ENCODE results near the gene MVD. TPM values are rescaled to one million over a fixed set of nuclear protein-coding genes. Genes with fewer than 3 reads are reported as not detected.

The MVD gene
- total and polyA plus RNA-seq, 2 donors (not counting 1 experiment from before 2014, with no cell fraction given) = 35.9 to 204 TPM

GRCh38 chr16:88677721-88678120 lies 14.8 kb upstream of the MVD start:
- Histone ChIP-seq H3K27ac (ENCODE audit: insufficient read depth, low read length) (no peak overlapping the region), H3K9ac (ENCODE audit: insufficient read depth, low read length) (no peak overlapping the region), H3K4me2 (ENCODE audit: extremely low read depth, insufficient read depth, low read length) (no peak overlapping the region), H3K36me3 (ENCODE audit: control insufficient read depth, insufficient read depth, low read length) (no peaks in the 10 kb centered on the region), H3K9me3 (ENCODE audit: control insufficient read depth, insufficient read depth, low read depth, low read length) (no peaks in the 10 kb centered on the region), H3K4me3 (replicated peaks in 1 of 4; ENCODE audit: control extremely low read depth in 1 of 4, insufficient read depth in 1 of 4, low read depth in 3 of 4, low read length in 4 of 4) (no peak overlapping the region), H3K27me3 (ENCODE audit: control insufficient read depth, insufficient read depth, low read length) (peaks cover 4% of the 10 kb centered on the region), H2AFZ (ENCODE audit: low read length) (no peak overlapping the region), H3K79me2 (ENCODE audit: control insufficient read depth, insufficient read depth, low read length) (no peaks in the 10 kb centered on the region), H3K4me1 (ENCODE audit: control insufficient read depth, extremely low read depth, insufficient read depth, low read length) (no peaks in the 10 kb centered on the region), H4K20me1 (ENCODE audit: control insufficient read depth, extremely low read depth, insufficient read depth, low read length) (no peaks in the 10 kb centered on the region)
- DNase-seq (ENCODE audit: low read depth in 2 of 2) = no peak
- TF ChIP-seq CTCF (conservative IDR thresholded peaks at IDR 0.05 in 1 of 2, IDR thresholded peaks at IDR 0.05 in 1 of 2; ENCODE audit: low read depth in 1 of 2, low read length in 2 of 2) = no peak
- no peak for TF ChIP-seq EZH2 (IDR thresholded peaks at IDR 0.05; ENCODE audit: low read length, missing control alignments)

- H3K9me3 ChIP-seq (ENCODE audit: control insufficient read depth, insufficient read depth, low read depth, low read length) = no peaks in the 10 kb centered on the region
- H3K4me1 ChIP-seq (ENCODE audit: control insufficient read depth, extremely low read depth, insufficient read depth, low read length) = no peaks in the 10 kb centered on the region
- peaks cover 4% of the 10 kb centered on the region for H3K27me3 ChIP-seq (ENCODE audit: control insufficient read depth, insufficient read depth, low read length)
- no peak overlapping the region for H3K9ac ChIP-seq (ENCODE audit: insufficient read depth, low read length)
- peaks cover 2% of the 10 kb centered on the region for H3K36me3 ChIP-seq (ENCODE audit: control insufficient read depth, insufficient read depth, low read length)
- no peaks in the 10 kb centered on the region for H4K20me1 ChIP-seq (ENCODE audit: control insufficient read depth, extremely low read depth, insufficient read depth, low read length)
- H2AFZ ChIP-seq (ENCODE audit: low read length) = no peak overlapping the region
- no peak for DNase-seq (ENCODE audit: low read depth in 2 of 2)
- H3K27ac ChIP-seq (ENCODE audit: insufficient read depth, low read length) = no peak overlapping the region
- H3K4me3 ChIP-seq (replicated peaks in 1 of 4; ENCODE audit: control extremely low read depth in 1 of 4, insufficient read depth in 1 of 4, low read depth in 3 of 4, low read length in 4 of 4) = no peak overlapping the region
- no peak for TF ChIP-seq EZH2 (IDR thresholded peaks at IDR 0.05; ENCODE audit: low read length, missing control alignments)
- TF ChIP-seq CTCF (conservative IDR thresholded peaks at IDR 0.05 in 1 of 2, IDR thresholded peaks at IDR 0.05 in 1 of 2; ENCODE audit: low read depth in 1 of 2, low read length in 2 of 2) = no peak
- no peak overlapping the region for H3K4me2 ChIP-seq (ENCODE audit: extremely low read depth, insufficient read depth, low read length)
- no peaks in the 10 kb centered on the region for H3K79me2 ChIP-seq (ENCODE audit: control insufficient read depth, insufficient read depth, low read length)
Observed at GRCh38 chr16:88676502-88677242, 13.8 kb upstream of the MVD start.

- Histone ChIP-seq H3K27me3 (ENCODE audit: control insufficient read depth, insufficient read depth, low read length) (peaks cover 4% of the 10 kb centered on the region), H3K36me3 (ENCODE audit: control insufficient read depth, insufficient read depth, low read length) (peaks cover 2% of the 10 kb centered on the region), H3K4me1 (ENCODE audit: control insufficient read depth, extremely low read depth, insufficient read depth, low read length) (no peaks in the 10 kb centered on the region), H3K79me2 (ENCODE audit: control insufficient read depth, insufficient read depth, low read length) (no peaks in the 10 kb centered on the region), H3K4me3 (replicated peaks in 1 of 4; ENCODE audit: control extremely low read depth in 1 of 4, insufficient read depth in 1 of 4, low read depth in 3 of 4, low read length in 4 of 4) (no peak overlapping the region), H3K27ac (ENCODE audit: insufficient read depth, low read length) (no peak overlapping the region), H3K9me3 (ENCODE audit: control insufficient read depth, insufficient read depth, low read depth, low read length) (no peaks in the 10 kb centered on the region), H4K20me1 (ENCODE audit: control insufficient read depth, extremely low read depth, insufficient read depth, low read length) (no peaks in the 10 kb centered on the region), H3K4me2 (ENCODE audit: extremely low read depth, insufficient read depth, low read length) (no peak overlapping the region), H2AFZ (ENCODE audit: low read length) (no peak overlapping the region), H3K9ac (ENCODE audit: insufficient read depth, low read length) (no peak overlapping the region)
- no peak for DNase-seq (ENCODE audit: low read depth in 2 of 2)
- no peak for TF ChIP-seq CTCF (conservative IDR thresholded peaks at IDR 0.05 in 1 of 2, IDR thresholded peaks at IDR 0.05 in 1 of 2; ENCODE audit: low read depth in 1 of 2, low read length in 2 of 2)
- TF ChIP-seq EZH2 (IDR thresholded peaks at IDR 0.05; ENCODE audit: low read length, missing control alignments) = no peak
Observed at GRCh38 chr16:88673716-88674379, 11.0 kb upstream of the MVD start.

Data from fibroblast of lung (primary cell).